GM13977 (cell line): Measurements from ENCODE around the gene KIAA1958.

ENCODE experiments used
- DNase-seq: peaks from one replicate; pipeline ENCODE4 v3.0.0; 2012; ENCODE audit warnings: low spot score
- in situ Hi-C: fragments of 300-500 bp; cut with MboI; formaldehyde crosslinking; loops from one replicate; pipeline ENCODE4 v1.12.0; 2022; ENCODE audit warnings: low sequenced_read_pairs, low pct_unique_long_range_greater_than_20kb, mixed read lengths, inconsistent platforms; ENCODE audit not compliant: unreplicated experiment
- TF ChIP-seq, protein P1 (sequence below): IDR thresholded peaks from 2 replicates; pipeline ENCODE4 v1.5.1; 2012; ENCODE audit warnings: mild to moderate bottlenecking, control low read depth; ENCODE audit not compliant: insufficient read depth; ENCODE audit errors: extremely low read depth, missing control alignments

The KIAA1958 gene

GRCh38 chr9:112554516-112554915 is 67.9 kb downstream of the KIAA1958 start:
- TF ChIP-seq, protein P1, sequence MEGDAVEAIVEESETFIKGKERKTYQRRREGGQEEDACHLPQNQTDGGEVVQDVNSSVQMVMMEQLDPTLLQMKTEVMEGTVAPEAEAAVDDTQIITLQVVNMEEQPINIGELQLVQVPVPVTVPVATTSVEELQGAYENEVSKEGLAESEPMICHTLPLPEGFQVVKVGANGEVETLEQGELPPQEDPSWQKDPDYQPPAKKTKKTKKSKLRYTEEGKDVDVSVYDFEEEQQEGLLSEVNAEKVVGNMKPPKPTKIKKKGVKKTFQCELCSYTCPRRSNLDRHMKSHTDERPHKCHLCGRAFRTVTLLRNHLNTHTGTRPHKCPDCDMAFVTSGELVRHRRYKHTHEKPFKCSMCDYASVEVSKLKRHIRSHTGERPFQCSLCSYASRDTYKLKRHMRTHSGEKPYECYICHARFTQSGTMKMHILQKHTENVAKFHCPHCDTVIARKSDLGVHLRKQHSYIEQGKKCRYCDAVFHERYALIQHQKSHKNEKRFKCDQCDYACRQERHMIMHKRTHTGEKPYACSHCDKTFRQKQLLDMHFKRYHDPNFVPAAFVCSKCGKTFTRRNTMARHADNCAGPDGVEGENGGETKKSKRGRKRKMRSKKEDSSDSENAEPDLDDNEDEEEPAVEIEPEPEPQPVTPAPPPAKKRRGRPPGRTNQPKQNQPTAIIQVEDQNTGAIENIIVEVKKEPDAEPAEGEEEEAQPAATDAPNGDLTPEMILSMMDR = no peak
- no peak for DNase-seq
- in situ Hi-C loops = no loop called here

- in situ Hi-C loops = no loop called here
- TF ChIP-seq, protein P1 = no peak
- no peak for DNase-seq
These were observed 68.5 kb downstream of the KIAA1958 start for GRCh38 chr9:112555101-112555643.

DNA sequence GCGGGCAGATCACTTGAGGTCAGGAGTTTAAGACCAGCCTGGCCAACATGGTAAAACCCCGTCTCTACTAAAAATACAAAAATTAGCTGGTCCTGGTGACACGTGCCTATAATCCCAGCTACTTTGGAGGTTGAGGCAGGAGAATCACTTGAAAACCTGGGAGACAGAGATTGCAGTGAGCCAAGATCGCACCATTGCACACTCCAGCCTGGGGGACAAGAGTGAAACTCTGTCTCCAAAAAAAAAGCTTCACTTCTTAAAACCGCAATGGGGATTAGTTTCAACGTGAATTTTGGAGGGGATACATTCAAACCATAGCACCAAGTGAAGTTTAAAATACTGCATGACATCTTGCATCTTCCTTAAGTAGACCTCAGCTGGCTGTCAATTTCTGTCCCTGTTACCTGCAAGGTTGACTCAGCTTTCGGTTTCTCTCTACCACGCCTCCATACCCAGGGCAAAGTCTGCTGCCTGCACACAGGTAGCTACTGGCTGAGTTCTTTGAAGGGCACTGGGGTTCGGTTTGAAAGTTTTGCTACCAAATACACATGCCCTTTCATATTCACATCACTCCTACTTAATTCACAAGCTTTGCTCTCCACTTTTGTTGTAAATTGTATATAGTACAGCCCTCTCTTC is 69.3 kb downstream of the KIAA1958 start:
- DNase-seq = no peak
- in situ Hi-C loops = no loop called here
- TF ChIP-seq, protein P1 = no peak

- in situ Hi-C loops = no loop called here
- TF ChIP-seq, protein P1 = no peak
- DNase-seq = no peak
These were observed 70.1 kb downstream of the KIAA1958 start for GRCh38 chr9:112556497-112557442.

- in situ Hi-C loops = no loop called here
- TF ChIP-seq, protein P1 = no peak
- DNase-seq = no peak
These were observed 71.8 kb downstream of the KIAA1958 start for GRCh38 chr9:112558476-112558875.

- TF ChIP-seq, protein P1 = no peak
- DNase-seq = no peak
- in situ Hi-C loops = no loop called here
These were observed 72.4 kb downstream of the KIAA1958 start for GRCh38 chr9:112558978-112559377.
